ENCODE measurements around the gene THEM5. TPM values are rescaled to one million over a fixed set of nuclear protein-coding genes. Genes with fewer than 3 reads are reported as not detected.
A peak's percentile ranks its signal among the peaks of the same experiment; 100 is the strongest.

Gene THEM5
- total RNA-seq, 1 donor from 2014 or later, result not detected

DNA sequence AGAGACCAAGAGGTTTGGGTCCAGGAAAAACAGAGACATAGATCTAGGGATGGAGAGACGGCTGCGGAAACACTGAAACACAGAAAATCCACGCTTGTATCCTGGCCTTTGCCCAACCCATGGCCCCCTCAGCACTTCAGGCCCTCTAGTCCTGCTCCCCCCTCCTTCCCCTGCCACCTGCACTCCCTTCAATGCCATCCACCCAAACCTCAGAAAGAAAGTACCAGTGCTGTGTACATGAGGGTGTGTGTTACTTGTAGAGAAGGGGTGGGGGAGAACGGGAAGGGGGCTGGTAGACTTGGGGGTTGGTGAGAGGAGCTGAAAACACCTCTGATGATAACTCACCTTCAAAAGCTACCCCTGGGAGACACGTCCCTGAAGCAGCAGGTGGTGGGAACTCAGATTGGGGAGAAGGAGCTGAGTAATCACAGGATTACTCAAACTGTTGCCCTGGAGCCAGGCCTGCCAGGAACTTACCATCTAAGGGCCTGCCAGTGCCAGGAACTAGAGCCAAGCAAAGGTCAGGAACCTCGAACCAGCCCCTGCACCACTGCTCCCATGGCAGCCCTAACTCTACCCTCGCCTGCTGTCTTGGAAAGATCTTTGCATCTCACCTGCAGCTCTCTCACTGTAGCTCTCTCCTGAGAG lies 33.4 kb downstream of the THEM5 start:
- DNase-seq (ENCODE audit: low read depth), result peak; percentile 74

DNA sequence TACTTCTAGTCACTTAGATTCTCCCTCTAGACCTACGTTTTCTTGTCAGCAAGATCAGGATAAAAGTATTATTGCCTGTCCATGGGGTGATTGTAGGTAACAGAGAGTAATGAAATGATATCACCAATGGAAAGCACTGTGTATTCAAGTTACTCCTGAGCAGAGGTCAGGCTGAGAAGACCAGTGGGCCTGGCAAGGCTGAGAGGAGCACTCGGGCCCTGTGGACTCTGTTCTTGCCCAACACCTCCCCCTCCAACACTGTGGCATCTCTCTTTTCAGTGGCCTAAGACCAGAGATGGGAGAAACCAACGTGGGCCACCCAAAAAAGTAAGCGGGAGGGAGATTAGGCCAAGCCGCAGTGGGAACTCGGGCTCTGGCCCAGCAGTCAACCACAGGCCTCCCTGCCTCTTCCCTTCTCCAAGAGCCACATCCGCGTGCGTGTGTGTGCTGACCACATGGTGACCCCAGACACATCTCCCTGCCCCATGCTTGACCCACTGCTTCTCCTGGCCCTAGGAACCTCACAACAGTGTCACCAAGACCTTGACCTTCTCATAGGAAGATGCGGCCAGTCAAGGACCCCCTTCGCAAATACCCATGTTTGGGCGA lies 34.2 kb downstream of the THEM5 start:
- DNase-seq (ENCODE audit: low read depth), result no peak

DNA sequence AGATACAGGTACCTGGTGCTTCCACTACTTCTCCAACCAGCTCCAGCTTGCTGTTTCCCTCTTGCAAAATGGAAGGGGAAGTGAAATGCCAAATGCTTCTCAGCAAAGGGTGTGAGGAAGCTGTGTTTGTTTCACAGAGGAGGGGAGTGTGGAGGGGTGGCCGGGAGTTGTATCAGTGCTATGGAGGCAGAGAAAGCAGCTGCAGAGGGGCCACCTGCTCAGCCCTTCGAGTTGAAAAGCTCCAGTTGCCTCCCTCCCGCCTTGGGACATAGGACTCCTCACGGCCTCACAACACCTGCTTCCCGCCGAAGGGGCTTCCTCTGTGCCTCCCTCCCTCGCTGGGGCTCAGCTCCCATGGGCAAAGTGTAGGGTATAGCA lies 36.2 kb downstream of the THEM5 start:
- no peak for DNase-seq (ENCODE audit: low read depth)

DNA sequence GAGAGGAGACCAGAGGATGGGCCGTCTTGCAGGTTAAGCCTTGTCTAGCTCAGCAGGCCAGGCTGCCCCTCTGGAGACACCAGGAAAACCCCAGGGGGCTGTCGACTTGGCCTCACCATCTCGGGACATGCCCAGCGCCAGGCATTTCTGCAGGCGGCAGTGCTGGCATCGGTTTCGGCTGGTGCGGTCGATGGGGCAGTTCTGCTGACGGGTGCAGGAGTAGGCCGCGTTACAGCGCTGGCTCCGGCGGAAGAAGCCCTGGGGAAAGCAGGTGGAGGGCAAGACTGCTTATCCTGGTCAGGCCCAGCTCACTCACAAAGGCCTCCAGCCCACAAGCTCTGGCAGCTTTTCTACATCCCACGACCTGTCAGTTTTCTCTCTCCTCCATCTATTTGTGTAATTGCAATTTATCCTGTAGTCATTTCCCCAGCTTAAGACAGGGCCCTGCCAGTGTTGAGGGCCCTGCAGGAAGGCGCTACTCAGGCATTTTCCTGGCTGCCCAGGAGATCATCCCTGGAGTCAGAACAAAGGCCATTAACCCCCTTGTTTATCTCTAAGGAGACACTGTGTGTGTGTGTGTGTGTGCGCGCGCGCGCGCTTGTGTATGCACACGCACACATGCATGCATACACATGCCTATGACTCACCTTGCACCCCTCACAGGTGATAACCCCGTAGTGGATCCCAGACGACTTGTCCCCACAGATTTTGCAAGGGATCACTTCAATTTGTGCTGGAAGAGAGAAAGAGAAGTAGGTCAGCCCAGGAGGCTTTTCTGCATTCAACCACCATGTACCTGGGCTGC lies 36.8 kb downstream of the THEM5 start:
- DNase-seq (ENCODE audit: low read depth), result no peak

DNA sequence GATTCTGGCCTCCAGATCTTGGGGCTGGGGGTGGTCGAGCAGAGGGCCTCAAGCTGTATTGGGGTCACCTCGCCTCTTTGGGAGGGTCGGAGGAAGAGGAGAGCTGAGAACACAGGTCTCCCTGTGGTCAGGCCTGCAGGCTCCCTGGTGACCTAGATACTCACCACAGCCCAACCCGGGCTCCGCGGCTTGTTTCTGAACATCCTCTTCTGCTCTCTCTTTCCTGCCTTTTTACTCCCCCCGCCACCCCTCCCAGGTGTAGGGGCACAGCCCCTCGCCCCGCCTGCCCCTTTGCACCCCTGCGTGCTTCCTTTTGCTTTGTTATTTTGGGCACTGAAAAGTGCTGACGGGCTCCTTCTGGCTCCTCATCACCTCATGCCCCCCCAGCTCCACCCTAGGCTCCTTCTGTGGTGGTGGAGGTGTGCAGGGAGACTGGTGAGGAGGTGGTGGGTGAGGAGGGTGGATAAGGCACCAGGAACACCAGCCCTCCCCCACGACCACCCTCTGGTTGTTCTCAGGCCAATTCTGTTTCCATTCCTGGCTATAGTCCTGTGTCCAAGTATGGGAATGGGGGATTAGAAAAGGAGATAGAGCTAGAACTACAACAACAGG lies 37.7 kb downstream of the THEM5 start:
- DNase-seq (ENCODE audit: low read depth), result no peak

DNA sequence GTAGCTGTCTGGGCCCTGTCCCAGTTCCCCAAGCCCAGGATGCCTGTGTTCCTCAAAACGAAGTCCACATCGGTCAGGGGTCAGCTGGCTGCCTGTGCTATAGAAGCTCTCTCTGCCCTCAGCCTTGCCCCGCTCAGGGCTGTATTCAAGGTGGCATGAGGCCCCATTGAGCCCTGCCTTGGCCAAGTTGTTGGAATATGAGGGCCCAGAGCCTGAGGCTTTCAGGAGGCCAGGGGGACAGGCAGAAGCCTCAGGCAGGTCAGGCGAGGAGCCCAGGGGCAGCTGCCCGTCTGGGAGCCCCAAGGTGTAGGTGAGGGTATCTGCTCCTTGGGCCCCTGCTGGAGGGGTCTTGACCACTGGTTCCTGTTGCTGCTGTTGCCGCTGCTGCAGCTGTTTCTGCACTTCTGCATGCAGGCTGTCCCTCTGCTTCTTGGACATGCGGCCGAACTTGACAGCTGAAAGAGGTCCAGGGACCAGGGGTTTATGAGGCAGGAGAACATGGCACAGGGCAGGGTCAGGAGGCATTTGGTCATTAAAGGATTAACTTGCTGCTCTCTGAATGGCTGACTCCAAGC lies 38.5 kb downstream of the THEM5 start:
- no peak for DNase-seq (ENCODE audit: low read depth)

DNA sequence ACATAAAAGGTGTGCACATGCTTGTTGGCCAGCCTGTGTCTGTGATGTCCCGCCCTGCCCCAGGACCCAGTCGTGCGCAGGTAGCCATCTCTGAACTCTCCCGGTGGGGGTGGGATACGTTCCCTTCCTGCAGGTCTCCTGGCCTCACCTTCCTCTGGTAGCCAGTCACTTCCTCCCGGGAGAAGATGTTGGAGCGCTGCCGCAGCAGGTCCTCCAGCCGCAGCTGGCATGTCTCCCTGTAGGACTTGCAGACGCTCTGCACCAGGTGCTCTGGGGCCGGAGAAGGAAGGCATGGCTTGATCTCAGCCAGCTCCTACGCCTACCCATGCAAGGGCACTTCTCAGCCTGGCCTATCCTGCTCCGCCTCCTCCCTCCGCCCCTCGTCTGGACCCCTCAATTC lies 39.1 kb downstream of the THEM5 start:
- DNase-seq (ENCODE audit: low read depth), result no peak

DNA sequence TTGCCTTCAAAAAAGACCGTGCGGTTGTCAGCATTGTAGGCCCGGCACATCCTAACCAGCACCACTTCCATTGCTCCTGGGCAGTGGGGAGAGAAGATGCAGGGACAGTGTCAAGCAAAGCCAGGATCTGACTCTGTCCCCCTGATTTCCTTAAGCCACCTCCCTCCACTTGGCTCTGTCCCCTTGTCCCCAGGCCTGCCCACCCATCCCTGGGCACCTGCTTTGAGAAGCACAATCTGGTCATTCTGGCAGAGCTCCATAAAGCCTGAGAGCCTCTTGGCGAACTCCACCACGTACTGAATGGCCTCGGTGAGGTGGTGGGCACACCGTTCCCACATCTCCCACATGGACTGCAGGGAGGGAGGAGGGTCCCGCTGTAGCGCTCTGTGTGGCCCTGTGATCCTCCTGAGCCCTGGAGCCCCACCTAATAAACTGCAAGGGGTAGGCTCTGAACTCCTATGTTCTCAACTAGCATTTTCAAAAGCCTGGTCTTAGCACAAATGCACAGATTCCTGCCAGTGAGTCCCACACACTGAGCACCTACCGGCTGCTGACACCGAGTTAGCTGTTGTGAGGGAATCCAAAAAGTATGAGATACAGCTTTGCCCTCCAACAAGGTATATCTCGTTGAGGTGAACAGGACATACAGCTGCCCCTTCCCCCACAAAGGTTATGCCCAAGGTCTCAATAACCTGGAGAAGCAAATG lies 40.1 kb downstream of the THEM5 start:
- DNase-seq (ENCODE audit: low read depth), result no peak

DNA sequence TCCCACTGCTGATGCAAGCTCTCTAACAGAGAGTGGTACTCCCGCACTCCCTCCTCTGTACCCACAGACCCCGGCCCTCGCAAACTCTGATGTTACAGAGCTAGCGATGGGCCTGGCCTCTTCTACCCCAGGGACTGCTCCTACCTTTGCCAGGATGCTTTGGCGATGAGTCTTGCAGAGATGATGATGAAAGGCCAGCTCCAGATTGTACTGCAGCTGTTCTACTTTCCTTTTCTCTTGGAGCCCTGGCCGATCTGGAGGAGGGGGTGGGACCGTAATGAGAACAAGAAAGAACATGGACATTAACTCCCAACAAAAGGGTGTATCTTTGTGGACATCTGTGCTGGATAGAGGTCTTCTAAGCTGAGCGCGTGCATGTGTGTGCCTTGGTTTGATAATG lies 42.3 kb downstream of the THEM5 start:
- DNase-seq (ENCODE audit: low read depth), result no peak

DNA sequence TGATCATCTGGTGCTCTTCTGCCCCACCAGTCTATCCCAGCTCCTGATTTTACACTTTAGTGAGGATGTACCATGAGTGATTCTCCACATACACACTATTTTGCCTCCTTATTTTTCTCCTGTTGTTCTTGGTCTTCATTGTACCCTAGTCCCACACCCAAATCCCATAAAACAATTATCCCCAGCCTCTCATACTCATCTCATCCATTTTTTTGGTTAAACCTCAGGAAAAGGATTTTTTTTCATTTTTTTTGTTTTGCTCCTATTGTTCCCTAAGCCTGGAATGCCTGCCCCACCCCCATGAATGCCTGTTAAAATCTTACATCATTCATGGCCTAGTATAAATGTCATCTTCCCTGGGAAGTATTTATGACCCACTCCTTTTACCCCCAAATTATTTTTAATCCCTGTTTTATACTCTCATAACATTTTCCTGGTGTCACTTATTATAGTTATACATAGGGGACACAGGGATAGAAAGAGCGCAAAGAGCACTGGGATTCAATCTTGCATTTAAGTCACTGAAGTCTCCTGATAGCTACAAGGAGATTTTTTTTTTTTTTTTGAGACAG lies 43.4 kb downstream of the THEM5 start:
- DNase-seq (ENCODE audit: low read depth), result no peak

DNA sequence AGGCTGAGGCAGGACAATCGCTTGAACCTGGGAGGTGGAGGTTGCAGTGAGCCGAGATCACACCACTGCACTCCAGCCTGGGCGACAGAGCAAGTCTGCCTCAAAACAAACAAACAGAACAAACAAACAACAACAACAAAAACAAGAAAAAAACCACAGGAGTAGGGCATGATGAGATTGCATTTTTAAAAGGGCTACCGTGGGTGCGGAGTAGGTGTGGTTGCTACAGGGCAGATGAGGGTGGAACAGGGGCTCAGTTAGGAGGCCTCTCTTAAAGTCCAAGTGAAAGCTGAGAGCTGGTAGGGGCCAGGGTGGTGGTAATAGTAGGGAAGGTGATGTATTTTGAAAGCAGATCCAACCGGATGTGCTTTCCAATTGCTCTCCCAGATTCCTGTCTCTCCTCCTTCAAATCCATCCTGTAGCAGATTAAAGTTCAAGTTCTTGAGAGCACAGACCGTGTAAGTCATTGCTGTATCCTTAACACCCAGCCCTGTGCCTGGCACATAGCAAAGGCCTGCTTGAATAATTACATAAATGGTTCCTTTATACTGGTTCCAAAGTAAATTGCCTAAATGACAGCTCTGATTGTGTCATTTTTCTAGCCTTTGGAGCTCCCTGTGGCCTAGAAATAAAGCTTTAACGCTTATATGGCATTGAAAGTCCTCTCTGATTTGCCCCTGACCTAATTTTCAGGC lies 44.1 kb downstream of the THEM5 start:
- DNase-seq (ENCODE audit: low read depth), result peak; percentile 60

DNA sequence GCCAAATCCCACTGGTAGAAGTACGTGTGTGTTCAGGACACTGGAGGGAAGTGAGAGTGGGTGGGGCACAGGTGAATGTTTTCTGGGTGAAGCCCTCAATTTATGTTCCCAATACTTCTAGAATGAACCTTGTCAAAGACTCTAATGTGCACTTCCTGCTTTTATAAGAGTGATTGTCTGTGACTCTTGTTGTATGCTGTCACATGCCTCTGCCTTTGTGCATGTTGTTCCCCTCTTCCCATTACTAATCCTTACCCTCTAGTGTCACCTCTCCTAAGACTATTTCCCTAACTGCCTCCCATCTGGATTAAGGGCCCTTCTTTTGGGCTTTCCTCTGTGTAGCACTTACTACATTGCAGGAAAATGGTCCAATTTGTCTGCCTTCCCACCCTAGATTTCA lies 45.7 kb downstream of the THEM5 start:
- no peak for DNase-seq (ENCODE audit: low read depth)

DNA sequence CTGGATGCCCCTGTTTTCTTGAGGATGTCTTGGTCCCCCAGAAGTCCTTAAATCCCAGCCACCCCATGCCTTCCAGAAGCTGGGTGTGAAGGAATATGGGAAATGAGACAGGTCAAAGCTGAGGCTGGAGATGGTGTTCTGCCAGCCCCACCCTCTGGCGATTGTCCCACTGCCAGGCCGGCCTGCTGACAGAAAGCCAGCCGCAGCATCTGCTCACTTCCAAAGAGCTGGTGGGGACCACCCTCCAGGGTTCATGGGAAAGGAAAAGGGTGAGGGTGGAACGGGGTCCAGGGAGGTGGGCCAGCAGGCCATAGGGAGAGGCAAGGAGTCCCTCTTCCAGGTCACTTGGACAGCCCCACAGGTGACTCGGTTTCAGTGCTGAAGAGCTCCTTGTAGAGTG lies 46.4 kb downstream of the THEM5 start:
- DNase-seq (ENCODE audit: low read depth), result no peak

DNA sequence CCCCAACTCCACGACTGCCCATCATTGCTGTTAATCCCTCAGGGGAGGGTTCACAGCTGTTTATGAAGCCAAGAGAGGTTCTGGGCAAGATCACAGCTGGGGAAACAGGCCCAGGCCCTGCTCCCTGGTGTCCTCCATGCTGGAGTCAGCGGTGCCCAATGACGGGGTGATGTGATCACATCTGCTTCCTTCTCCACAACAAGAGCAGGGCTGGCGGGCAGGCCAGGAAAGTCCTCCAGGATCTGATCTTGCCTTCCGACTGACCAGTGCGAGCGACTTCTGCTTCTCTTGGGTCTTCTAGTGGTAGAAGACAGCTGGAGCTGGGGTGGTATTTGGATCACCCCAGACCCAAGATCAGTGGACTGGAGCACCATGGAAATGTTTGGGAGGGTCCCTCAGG lies 47.3 kb downstream of the THEM5 start:
- no peak for DNase-seq (ENCODE audit: low read depth)

DNA sequence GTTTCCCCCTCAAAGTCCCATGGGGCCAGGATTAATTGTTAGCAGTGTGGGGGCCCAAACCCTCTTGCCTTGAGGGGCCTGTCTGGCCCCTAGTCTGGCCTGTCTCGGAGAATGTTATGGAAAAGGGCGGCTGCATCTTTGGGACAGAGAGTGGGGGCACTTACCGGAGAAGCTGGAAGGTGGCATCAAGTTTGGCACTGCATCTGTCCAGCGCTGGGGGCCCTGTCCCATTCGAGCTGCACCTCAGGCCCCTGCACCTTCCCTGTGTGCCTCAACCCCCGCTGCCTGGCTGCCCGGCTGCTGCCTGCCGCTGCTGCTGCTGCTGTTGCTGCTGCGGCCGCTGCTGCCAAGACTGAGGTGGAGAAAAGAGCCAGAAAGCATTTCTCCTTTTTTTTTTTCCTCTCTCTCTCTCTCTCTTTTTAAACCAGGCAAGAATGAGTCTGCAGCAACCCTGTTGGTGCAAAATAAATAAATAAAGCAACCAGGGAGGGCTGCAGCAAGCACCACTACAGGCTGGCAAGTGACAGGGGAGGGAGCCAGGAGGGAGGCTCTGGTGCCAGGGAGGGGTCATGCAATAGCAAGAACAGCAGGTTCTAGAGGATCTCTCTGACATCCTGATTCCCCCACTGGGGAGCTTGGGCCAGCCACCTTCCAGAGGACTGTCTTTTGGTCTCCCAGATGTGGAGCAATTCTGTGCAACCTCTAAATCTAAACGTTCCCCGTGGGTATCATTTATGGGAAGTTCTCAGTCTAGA lies 48.3 kb downstream of the THEM5 start, which contains the start of gene LINGO4:
LINGO4 (minus strand) TSS at position 354 of the 755 bp plus-strand sequence. CDS start 2,715 bp downstream, outside the sequence.
- no peak for DNase-seq (ENCODE audit: low read depth)

DNA sequence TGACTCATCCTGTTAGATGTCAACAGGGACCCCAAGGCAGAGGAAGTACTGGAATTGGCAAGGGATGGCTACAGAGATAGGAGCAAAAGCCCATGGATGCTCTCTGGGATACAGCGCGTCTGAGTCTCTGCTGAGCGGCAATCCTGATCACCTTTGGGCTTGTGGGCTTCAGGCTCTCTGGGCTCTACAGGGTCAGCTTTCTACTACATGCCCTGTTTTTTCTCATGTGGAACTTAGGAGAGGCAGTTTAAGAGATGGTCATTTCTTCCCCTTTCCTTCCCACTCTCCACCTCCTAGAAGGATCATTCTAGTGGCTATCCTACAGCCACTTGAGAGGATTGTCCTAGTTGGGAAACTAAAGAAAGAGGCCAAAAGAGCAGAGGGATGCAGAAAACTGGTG lies 49.6 kb downstream of the THEM5 start:
- no peak for DNase-seq (ENCODE audit: low read depth)

DNA sequence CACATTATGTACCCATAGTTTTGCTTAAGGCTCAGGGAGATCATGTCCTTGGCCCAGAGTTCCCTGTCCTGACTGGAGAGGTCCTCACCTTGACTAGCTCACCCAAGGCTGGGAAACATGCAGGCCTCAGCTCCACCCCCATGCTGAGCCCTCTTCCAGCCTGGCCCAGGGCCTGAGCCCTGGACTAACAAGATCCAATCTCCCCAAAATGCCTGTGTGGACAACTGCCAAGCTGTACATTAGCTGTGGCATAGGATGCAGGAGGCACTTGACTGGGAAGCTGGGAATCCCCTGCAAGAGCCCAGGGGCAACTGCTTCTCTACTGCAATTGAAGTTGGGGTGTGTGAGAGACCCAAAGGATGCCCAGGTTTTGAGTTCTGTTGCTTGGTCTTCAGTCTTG lies 50.3 kb downstream of the THEM5 start:
- no peak for DNase-seq (ENCODE audit: low read depth)

DNA sequence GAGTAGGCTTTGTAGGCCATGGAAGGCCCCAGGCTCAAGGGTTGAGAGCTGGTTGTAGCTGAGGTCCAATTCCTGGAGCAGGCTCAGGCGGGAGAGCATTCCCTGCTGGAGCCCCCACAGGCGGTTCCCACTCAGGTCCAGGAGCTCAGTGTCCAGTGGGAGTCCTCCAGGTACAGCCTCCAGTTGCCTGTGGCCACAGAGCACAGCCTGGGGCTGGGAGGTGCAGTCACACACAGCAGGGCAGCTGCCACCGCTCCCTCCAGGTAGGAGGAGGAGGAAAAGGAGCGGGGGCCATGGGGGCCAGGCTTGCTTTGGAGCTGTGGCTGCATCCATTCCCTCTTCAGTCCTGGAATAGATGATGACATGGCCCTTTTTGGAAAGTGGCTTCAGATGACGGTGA lies 51.1 kb downstream of the THEM5 start:
- no peak for DNase-seq (ENCODE audit: low read depth)

DNA sequence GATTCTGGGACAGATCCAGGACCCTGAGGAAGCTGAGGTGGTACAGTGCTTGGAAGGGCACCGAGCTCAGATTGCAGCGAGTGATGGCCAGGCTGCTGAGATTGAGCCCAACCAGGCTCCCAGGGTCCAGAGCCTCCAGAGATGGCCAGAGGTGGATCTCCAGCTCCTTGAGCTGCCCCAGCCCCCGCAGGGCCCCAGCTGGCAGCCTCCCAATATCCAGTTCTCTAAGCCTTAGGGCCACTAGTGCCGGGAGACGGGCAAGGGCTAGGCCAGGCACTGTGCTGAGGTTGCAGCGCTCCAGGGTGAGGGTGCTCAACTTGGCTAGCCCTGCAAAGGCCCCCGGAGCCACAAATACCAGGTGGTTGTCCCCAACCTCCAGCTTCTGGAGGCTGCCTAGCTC lies 51.7 kb downstream of the THEM5 start:
- DNase-seq (ENCODE audit: low read depth), result no peak

DNA sequence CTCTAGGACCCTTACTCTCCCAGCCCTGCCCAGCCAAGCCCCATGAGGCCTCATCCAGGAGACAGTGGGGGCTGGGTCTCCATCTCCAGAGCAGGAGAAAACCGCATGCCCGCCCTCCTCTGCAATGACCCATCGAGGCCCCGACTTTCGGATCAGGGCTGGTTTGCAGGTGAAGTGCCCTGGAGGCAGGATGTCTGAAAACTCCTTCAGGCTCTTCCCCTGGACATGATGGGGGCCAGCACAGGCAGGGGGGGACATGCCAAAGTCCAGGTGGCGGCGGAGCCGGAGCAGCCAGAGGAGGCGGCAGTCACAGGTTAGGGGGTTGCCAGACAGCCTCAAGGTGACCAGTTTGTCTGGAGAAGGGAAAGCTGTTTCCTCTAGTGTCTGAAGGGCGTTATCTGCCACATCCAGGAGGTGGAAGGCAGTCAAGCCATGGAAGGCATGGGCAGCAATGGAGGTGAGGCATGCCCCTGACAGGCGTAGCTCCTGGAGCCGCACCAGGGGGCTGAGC lies 52.1 kb downstream of the THEM5 start:
- DNase-seq (ENCODE audit: low read depth), result no peak
